SK-N-SH (cell line): ENCODE results near the gene MPP4.

ENCODE experiments used
- CTCF ChIP-seq: fragments of 200-600 bp; sonication (generic); IDR thresholded peaks from 2 replicates; pipeline ENCODE4 v1.6.1; 2017; ENCODE audit warnings: antibody characterized with exemption, mild to moderate bottlenecking, moderate library complexity
- EP300 ChIP-seq, 2 experiments: IDR thresholded peaks; 2 replicates each; pipeline versions ENCODE4 v1.4.0 to v1.6.1; 2012; ENCODE audit warnings: borderline replicate concordance in 1 of 2, low read depth in 1 of 2, low read length in 1 of 2
- GABPA ChIP-seq: IDR thresholded peaks from 2 replicates; pipeline ENCODE4 v1.4.0; 2012; ENCODE audit warnings: low read depth, mild to moderate bottlenecking
- GATA2 ChIP-seq: sonication (generic); formaldehyde crosslinking; IDR thresholded peaks from 2 replicates; pipeline ENCODE4 v1.5.0; 2020; ENCODE audit warnings: mild to moderate bottlenecking, missing genetic modification reagents
- JUND ChIP-seq: IDR thresholded peaks from 2 replicates; pipeline ENCODE4 v1.4.0; 2012
- POLR2AphosphoS5 ChIP-seq: IDR thresholded peaks from 2 replicates; pipeline ENCODE4 v1.6.1; 2012; ENCODE audit warnings: low read depth, low read length
- RCOR1 ChIP-seq: fragments of 150-350 bp; IDR thresholded peaks from 2 replicates; pipeline ENCODE4 v1.6.1; 2017; ENCODE audit warnings: antibody characterized with exemption, low read length
- RFX5 ChIP-seq: IDR thresholded peaks from 2 replicates; pipeline ENCODE4 v1.6.1; 2012; ENCODE audit warnings: mild to moderate bottlenecking, improper control_type of control experiment, low read length
- SMC3 ChIP-seq: IDR thresholded peaks from 2 replicates; pipeline ENCODE4 v1.6.1; 2012; ENCODE audit warnings: low read depth, low read length, improper control_type of control experiment
- TCF12 ChIP-seq: IDR thresholded peaks from 2 replicates; pipeline ENCODE4 v1.4.0; 2012
- TEAD4 ChIP-seq: IDR thresholded peaks from 2 replicates; pipeline ENCODE4 v1.4.0; 2012; ENCODE audit warnings: mild to moderate bottlenecking, borderline replicate concordance; ENCODE audit not compliant: insufficient read depth
- YY1 ChIP-seq: IDR thresholded peaks from 2 replicates; pipeline ENCODE4 v1.4.0; 2012; ENCODE audit warnings: low read depth, mild to moderate bottlenecking
- ZBTB33 ChIP-seq: IDR thresholded peaks from 2 replicates; pipeline ENCODE4 v1.4.0; 2012; ENCODE audit warnings: low read depth, borderline replicate concordance
- TF ChIP-seq, protein P1 (sequence below): IDR thresholded peaks from 2 replicates; pipeline ENCODE4 v1.4.0; 2012; ENCODE audit warnings: low read depth, borderline replicate concordance

DNA sequence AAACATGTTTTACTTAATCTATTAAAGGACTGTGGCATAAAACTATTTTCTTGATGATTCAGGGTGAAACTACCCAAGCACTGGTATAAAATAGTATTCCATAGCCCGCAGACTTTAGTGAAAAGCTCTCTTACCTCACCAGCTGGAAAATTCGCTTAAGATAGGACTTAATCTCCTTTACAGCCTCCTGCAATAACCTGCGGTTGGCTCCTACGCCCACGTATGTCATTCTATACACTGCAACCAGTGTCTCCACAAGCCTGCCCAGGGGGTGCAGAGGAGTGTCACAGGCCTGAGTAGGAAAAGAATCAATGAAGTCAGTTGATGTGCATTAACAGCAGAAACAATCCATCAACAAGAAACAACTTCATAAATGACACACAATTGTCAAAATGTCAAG, 11.3 kb upstream of the MPP4 start:
- no peak for TF ChIP-seq RFX5
- no peak for TF ChIP-seq CTCF
- TF ChIP-seq EP300 (IDR thresholded peaks at IDR 0.05; ENCODE audit: borderline replicate concordance in 1 of 2, low read depth in 1 of 2, low read length in 1 of 2), result no peak
- TF ChIP-seq POLR2AphosphoS5, result no peak
- no peak for TF ChIP-seq YY1
- no peak for TF ChIP-seq JUND
- no peak for TF ChIP-seq RCOR1
- no peak for TF ChIP-seq TEAD4
- no peak for TF ChIP-seq TCF12
- no peak for TF ChIP-seq GABPA
- TF ChIP-seq, protein P1, sequence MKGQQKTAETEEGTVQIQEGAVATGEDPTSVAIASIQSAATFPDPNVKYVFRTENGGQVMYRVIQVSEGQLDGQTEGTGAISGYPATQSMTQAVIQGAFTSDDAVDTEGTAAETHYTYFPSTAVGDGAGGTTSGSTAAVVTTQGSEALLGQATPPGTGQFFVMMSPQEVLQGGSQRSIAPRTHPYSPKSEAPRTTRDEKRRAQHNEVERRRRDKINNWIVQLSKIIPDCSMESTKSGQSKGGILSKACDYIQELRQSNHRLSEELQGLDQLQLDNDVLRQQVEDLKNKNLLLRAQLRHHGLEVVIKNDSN, result no peak
- no peak for TF ChIP-seq SMC3
- TF ChIP-seq ZBTB33, result no peak
- TF ChIP-seq GATA2 (CRISPR knock-in tag), result no peak
